HG03575 (cell line): ENCODE data around the gene CCND1.

ENCODE experiments used
- ATAC-seq: cut with Tn5 transposase; IDR thresholded peaks from one replicate; pipeline ENCODE4 v1.9.1; 2021; ENCODE audit not compliant: unreplicated experiment, insufficient number of reproducible peaks, low FRiP score; ENCODE audit errors: extremely low read depth

CCND1 gene

DNA sequence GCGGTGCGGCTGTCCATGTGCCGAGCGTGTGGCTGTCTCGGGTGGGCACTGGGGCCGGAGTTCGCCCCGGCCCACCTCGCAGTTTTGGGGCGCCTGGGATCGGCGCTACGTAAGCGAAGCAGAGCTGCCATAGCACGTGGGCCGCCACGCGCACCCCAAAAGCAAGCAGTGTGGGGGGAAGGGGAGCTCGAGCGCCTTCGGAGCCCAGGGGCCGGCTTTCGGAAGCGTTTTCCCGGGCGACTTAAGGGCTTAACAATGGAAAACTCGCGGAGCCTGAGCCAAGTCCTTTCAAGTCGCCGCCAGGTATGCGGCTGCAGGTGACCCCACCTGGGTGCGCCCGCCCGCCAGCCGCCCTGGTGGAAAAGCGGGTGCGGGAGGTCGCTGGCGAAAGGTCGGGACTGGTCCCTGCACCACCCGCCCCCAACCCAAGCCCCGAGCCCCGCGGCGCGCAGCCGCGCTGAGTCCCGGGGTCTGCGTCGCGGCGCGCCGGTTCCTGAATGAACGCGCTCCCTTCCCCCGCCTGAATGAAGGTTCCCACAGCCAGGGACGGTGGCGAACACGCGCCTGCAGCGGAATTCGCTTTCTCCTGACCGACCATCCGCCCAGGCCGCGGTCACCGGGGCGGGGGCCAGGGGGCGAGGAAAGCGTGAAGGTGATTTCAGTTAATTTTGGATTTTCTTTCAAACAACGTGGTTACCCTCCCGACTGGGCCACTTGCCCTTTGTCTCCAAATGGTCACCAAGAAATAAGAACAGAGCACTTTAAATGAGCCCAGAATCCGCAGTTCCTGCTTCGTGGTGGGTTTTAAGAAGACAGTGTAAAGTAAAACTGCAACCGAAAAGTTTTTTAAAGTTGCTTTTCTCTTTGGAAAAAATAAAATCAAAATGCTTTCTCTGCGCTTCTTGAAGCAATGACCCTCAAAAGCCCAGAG is 2.8 kb upstream of the CCND1 start:
- ATAC-seq, result no peak

DNA sequence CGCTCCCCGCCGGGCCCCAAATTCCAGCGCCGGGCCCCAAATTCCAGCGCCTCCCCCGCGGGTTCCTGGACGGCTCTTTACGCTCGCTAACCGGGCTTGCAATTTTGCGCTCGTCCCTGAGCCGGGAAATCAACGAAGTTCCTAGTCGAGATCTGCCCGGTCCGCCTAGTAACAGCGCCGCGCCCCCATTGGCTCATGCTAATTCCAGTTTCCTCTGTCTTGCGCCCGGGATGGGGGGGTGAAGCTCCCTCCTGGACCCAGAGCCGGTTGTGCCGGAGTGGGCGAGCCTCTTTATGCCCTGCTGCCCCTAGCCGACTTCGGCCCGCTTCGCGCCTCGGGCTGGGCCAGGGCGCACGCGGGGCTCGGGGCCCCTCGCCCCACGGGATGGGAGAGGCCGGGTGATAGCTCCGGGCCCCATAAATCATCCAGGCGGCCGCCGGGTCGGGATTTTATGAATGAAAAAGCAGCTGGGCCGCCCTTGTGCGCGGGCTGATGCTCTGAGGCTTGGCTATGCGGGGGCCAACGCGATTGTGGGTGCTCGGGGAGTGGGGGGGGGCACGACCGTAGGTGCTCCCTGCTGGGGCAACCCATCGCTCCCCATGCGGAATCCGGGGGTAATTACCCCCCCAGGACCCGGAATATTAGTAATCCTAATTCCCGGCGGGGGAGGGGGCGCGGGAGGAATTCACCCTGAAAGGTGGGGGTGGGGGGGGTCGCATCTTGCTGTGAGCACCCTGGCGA is 1.8 kb upstream of the CCND1 start:
- ATAC-seq, result no peak

DNA sequence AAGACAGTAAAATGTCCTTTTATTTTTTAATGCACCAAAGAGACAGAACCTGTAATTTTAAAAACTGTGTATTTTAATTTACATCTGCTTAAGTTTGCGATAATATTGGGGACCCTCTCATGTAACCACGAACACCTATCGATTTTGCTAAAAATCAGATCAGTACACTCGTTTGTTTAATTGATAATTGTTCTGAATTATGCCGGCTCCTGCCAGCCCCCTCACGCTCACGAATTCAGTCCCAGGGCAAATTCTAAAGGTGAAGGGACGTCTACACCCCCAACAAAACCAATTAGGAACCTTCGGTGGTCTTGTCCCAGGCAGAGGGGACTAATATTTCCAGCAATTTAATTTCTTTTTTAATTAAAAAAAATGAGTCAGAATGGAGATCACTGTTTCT is 1.1 kb upstream of the CCND1 start:
- no peak for ATAC-seq

DNA sequence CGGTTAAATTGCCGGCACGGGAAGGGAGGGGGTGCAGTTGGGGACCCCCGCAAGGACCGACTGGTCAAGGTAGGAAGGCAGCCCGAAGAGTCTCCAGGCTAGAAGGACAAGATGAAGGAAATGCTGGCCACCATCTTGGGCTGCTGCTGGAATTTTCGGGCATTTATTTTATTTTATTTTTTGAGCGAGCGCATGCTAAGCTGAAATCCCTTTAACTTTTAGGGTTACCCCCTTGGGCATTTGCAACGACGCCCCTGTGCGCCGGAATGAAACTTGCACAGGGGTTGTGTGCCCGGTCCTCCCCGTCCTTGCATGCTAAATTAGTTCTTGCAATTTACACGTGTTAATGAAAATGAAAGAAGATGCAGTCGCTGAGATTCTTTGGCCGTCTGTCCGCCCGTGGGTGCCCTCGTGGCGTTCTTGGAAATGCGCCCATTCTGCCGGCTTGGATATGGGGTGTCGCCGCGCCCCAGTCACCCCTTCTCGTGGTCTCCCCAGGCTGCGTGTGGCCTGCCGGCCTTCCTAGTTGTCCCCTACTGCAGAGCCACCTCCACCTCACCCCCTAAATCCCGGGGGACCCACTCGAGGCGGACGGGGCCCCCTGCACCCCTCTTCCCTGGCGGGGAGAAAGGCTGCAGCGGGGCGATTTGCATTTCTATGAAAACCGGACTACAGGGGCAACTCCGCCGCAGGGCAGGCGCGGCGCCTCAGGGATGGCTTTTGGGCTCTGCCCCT is 529 bp upstream of the CCND1 start:
- no peak for ATAC-seq

DNA sequence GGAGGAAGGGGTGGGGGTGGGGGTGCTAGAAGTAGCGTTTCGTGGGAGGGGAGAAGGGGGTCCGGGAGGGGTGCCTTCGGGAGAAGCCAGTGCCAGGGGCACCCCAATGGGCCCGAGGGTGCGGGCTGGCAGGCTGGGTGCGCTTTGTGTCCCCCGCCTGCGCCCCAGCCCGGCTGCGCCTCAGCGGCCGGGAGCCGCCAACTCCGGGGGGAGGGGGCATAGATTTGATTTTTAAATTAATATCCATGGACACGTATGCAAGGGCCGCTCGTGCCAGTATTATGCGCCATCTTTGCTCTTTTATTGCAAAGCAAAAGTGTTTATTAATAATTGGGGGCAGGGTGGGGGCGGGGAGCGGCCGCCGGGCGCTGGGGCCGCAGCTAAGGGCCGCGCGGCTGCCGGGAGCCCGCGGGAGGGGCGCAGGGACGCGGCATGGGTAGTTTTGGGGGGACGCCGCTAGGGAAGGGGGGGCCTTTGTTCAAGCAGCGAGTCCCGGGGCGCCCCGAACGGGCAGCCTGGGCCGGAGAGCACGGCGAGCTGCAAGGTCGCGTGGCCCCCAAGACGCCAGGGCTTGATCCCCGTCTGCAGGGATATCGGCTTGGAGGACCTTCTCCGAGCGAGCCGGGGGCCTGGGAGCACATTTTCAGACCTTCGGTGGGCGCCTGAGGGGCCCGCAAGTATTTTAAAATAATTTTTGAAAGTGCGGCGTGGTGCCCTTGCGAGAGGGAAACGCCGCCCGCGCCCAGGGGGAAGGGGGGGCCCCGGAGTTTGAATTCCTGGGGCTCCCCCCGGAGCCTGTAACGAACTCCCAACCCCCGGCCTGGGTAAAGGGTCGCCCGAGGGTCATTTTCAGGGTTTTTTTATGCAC is 959 bp downstream of the CCND1 start:
- ATAC-seq, result no peak

DNA sequence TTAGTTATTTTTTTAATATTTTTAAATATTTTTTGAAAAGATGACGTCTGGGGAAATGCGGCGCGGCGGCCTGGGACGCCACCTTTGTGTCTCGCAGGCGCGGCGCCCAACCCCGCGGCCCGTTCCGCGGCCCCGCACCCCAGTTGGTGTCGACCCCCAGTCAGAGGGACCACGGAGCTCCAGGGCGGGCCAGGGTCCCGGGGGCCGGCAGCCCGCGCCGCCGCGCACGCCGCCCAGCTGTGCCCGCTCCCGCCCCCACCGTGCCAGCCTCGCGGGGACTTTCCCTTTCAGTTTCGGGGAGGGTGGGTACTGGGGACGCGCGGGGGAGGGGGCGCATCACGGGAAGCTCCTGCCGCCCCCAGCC is 1.6 kb downstream of the CCND1 start:
- no peak for ATAC-seq

DNA sequence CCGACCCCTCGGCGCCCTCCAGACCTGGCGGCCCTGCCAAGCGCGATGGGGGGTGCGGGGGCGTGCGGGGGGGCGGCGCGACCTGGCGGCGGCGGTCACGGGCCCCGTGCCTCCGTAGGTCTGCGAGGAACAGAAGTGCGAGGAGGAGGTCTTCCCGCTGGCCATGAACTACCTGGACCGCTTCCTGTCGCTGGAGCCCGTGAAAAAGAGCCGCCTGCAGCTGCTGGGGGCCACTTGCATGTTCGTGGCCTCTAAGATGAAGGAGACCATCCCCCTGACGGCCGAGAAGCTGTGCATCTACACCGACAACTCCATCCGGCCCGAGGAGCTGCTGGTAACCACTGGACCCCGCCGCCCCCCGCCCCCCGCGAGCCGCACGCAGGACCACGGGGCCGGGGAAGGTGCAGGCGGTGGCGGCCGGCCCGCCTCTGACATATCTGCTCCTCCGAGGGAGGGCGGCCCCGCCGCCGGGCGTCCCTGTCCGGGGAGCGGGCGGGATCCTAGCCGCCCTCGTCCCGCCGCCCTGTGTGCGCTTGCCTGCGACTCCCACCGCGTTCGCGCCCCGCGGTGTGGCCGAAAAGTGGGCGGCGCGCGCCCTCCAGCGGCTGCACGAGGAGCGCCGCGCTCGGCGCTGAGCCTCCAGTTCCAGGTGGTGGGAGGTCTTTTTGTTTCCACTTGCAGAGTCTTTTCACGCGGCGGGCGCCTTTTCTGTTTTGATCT is 2.1 kb downstream of the CCND1 start:
- no peak for ATAC-seq

DNA sequence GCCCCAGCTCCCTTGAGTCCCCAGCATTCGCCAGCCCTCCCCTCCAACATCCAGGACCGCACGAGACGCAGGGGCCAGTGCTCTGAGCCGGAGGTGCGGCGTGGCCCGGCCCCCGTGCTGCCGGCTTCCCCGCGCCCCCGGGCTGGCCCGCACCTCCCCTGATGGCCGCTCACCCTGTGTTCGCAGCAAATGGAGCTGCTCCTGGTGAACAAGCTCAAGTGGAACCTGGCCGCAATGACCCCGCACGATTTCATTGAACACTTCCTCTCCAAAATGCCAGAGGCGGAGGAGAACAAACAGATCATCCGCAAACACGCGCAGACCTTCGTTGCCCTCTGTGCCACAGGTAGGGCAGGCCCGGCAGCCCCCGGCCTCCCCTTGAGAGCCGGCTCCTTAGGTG is 2.7 kb downstream of the CCND1 start:
- no peak for ATAC-seq

DNA sequence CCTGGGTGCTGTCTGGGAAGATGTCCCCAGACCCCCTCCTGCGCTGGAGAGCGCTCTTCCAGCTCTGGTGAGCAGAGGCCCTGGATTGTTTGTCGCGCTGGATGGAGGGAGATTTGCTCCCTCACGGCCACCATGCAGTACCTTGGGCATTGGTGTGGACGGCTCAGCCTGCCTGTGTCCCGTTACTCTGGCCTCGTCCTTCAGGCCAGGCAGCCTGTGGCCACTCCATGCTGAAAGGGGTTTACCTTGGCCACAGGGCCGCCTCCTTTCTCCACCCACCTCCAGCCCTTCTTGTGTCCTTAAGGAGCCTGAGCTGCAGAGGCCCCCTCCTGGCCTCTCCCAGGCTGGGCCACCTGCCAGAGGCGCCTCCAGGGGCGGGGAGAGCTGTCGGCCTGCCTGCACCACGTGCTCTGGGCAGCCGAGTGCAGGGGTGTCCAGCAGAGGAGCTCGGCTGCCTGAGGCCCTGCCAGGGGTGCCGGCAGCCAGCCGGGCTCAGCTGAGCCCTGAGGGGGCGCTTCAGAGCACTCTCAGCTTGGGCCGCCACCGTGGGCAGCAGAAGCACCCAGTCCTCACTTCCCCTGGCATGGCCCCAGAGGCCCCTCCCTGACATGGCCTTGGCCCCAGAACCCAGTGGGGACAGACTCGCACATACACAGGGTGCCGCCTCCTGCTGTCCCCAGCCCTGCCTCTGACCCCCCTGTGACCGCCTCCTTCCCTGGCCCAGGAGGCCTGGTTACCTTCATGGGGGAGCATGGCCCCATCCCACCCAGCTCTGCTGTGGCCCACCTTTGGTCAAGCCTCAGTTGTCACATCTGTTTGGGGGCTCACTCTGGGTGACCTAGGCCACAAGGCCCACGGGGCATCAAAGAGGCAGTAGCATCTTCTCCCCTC is 3.4 kb downstream of the CCND1 start:
- no peak for ATAC-seq

DNA sequence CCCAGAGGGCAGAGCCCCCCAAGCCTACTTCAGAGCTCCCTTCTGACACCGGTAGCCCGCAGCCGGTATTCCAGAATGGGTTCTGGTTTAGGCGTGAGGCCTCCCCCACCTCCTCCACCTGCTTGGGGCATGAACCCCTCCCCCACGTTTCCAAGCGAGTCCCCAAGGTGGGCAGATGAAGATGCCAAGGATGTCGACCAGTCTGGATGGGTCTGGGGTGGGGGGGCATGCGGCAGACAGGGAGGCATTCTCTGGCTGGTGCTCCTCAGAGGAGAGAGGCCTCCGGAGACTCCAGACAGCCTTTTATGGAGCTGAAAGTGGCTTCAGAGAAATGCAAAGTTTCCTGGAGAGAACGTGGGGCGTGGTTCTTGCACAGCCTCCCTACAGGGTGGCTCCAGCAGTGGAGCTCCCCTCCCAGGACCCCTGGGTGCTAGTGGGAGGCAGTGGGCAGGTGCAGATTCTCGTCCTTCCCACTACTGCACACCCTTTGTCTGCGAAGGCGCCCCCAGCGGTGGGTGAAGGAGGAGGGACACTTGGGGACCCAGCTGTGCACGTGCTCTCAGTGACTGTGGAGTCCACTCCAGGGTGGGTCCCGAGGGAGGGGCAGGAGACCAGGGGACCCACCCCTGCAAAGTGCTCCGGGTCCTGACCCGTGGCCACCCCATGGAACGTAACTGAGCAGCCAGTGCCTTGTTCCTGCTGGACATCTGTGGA is 4.2 kb downstream of the CCND1 start:
- ATAC-seq, result no peak

DNA sequence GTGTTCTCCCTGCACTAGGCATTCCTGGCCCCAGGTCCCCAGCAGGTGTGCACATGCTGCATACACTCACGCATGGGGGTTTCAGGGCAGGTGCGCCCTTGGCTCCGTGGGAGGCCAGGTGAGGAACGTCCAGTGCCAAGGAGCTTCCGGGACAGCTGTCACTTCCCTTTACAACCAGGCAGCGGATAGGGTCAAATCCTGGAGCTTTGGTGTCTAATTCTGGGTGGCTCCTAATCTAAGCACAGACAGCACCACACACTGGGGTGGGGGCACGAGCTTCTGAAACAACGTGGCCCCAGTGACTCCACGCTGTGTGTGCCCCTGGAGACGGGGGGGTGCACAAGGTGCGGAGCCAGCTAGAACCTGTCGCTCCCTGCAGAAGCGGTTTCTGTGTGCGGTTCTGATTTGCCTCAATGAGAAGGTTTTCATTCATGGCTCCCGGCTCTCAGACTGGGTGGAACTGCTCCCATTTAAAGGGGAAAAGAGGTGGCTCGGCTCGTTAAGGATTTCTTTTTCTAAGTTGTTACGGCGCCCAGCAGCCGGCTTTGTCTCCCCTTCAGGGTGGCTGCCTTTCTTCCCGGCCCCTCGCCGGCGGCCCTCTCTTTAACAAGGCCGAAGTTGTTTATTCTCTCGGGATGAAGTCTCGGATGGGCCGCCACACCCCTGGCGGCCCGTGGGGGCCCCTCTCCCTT is 5.0 kb downstream of the CCND1 start:
- no peak for ATAC-seq

DNA sequence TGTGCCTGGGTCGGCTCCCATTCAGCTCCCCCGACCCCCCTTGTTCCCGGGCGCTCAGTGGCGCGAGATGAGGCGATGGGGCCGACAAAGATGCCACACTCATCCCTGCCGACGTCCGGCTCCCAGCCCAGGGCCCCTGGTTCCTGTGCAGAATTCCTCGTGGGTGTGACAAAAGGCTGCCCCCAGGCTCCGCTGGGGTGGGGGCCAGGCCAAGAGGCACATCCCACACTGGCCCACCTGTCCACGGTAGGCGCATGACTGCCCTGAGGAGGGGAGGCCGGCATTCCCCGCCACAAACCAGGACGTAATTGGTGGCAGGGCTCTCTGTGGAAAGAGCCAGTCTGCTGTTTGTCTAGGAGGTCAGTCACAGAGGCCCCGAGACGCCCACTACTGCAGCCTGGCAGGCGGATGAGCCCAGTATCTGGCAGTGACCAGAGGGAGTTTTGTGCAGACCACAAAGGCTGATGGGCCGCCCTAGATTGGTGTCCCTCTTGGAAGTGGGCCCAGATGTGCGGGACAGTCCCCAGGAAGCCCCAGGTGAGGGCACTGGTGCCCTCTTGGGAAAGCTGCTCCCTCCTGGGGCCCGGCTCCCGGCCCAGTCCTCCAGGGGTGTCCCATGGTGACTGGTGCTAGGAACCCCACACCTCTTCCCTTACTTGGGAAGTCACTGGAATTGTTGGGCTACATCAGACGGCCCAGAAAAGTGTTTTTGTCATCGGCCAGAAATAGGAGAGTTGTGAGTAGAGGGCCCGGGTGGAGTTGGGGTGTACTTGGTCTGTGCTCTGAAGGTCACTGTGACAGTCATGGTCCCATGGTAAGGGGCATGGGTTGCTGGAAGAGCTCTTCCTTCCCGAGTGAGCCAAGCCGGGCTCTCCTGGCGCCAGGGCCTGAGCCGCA is 5.8 kb downstream of the CCND1 start:
- ATAC-seq, result no peak

DNA sequence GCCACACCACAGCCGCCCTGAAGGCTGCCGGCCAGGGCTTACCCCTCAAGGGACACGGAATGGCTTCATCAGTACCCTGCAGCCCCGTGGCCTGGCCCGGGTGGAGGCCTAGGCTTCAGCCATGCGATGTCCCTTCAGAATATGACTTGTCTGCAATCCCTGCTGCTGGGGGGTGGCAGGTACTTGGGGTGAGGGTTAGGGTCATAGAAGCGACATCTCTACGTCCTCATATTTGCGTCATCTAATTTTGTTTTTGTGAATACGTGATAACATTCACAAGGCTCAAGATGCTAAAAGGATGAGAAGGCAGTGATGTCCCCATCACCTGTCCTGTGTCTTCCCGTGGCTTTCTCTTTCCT is 6.4 kb downstream of the CCND1 start:
- ATAC-seq, result no peak

DNA sequence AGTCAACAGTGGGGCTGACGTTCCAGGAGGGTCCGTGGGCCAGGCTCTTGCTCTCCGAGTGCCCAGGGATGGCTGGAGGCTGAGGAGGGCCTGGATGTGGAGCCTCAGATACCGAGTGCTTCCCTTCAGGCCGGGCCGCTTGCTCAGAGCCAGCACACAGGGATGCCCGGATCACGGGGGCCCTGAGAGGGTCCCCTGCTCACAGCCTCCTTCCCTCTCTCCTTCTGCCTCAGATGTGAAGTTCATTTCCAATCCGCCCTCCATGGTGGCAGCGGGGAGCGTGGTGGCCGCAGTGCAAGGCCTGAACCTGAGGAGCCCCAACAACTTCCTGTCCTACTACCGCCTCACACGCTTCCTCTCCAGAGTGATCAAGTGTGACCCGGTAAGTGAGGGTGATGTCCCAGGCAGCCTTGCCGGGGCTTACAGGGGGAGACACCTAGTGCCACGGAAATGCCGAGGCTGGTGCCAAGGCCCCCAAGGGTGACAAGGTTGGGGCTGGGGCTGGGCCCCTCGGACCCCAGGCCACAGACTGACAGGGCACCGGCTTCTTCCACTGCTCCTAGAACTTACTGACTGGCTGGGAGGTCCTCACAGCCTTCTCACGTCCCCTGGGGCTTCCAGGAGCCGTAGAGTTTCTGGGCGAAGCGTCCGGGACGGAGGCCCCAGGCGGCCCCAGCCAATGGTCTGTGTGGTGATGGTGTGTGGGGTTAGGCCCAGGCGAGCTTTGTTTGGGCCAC is 7.0 kb downstream of the CCND1 start:
- ATAC-seq, result no peak
